ENCODE results near the gene ZCCHC17. TPM values are rescaled to one million over a fixed set of nuclear protein-coding genes. Genes with fewer than 3 reads are reported as not detected.
"Not testable (repeated sequence)": the region's sequence is repeated elsewhere in the genome, so short reads cannot be mapped to it uniquely, and the experiment has no call there.

The ZCCHC17 gene
- total RNA-seq, 2 donors from 2014 or later: 13.1 to 21.7 TPM

GRCh38 chr1:31272369-31272768, 24.5 kb upstream of the ZCCHC17 start:
- Histone ChIP-seq H3K9me3 (no peaks in the 10 kb centered on the region), H3K27me3 (replicated peaks; ENCODE audit: insufficient read depth) (no peaks in the 10 kb centered on the region), H3K4me1 (ENCODE audit: control insufficient read depth in 1 of 2, low read depth in 2 of 2) (no peaks in the 10 kb centered on the region), H3K27ac (no peak overlapping the region), H3K4me3 (no peak overlapping the region), H3K36me3 (peaks cover 31% of the 10 kb centered on the region)
- TF ChIP-seq CTCF (IDR thresholded peaks at IDR 0.05): no peak
- DNase-seq (ENCODE audit: low spot score): no peak
- no peak for ATAC-seq (ENCODE audit: insufficient number of reproducible peaks, low FRiP score, low read depth)

- Histone ChIP-seq H3K4me1 (ENCODE audit: control insufficient read depth in 1 of 2, low read depth in 2 of 2) (no peaks in the 10 kb centered on the region), H3K27ac (no peak overlapping the region), H3K36me3 (peaks cover 23% of the 10 kb centered on the region), H3K9me3 (no peaks in the 10 kb centered on the region), H3K27me3 (replicated peaks; ENCODE audit: insufficient read depth) (no peaks in the 10 kb centered on the region), H3K4me3 (no peak overlapping the region)
- DNase-seq (ENCODE audit: low spot score) (no peak), ATAC-seq (ENCODE audit: insufficient number of reproducible peaks, low FRiP score, low read depth) (no peak)
- TF ChIP-seq CTCF (IDR thresholded peaks at IDR 0.05): no peak
Measured at GRCh38 chr1:31273619-31274018, 23.2 kb upstream of the ZCCHC17 start.

- not testable (repeated sequence) for ATAC-seq (ENCODE audit: insufficient number of reproducible peaks, low FRiP score, low read depth); H3K27me3 ChIP-seq (replicated peaks; ENCODE audit: insufficient read depth); H3K4me1 ChIP-seq (ENCODE audit: control insufficient read depth in 1 of 2, low read depth in 2 of 2); H3K9me3 ChIP-seq; H3K27ac ChIP-seq; H3K4me3 ChIP-seq; DNase-seq (ENCODE audit: low spot score)
- peaks cover 21% of the 10 kb centered on the region for H3K36me3 ChIP-seq
Measured at GRCh38 chr1:31282426-31282825, 14.4 kb upstream of the ZCCHC17 start.

DNA sequence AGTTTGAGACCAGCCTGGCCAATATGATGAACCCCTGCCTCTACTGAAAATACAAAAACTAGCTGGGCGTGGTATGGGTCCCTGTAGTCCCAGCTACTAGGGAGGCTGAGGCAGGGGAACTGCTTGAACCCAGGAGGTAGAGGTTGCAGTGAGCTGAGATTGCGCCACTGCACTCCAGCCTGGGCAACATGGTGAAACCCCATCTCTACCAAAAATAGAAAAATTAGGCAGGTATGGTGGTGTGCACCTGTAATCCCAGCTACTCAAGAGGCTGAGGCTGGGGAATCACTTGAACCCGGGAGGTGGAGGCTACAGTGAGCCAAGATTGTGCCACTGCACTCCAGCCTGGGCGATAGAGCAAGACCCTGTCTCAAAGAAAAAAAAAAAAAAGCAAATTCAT, 9.0 kb upstream of the ZCCHC17 start:
- peaks cover 43% of the 10 kb centered on the region for H3K36me3 ChIP-seq
- H3K9me3 ChIP-seq; DNase-seq (ENCODE audit: low spot score); H3K27me3 ChIP-seq (replicated peaks; ENCODE audit: insufficient read depth); H3K27ac ChIP-seq; H3K4me3 ChIP-seq; ATAC-seq (ENCODE audit: insufficient number of reproducible peaks, low FRiP score, low read depth); H3K4me1 ChIP-seq (ENCODE audit: control insufficient read depth in 1 of 2, low read depth in 2 of 2): not testable (repeated sequence)

DNA sequence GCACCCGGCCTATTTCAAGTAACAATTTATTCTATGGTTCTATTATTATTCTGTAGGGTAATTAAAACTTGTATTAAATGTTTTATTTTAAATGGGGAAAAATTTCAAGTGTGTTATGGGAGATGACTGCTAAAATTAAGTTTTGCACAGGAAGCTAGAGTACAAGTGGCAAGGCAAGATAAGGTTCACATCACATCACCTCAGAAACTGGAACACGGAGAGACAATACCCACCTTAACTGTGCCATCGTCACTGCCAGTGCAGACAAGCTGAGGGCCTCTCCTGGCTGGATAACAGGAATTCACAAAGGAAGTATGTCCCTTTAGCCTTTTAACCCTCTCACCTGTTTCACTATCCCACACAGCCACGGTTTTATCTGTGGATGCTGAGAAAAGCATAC, 7.8 kb upstream of the ZCCHC17 start:
- H3K4me3 ChIP-seq: no peak overlapping the region
- H3K36me3 ChIP-seq: peaks cover 48% of the 10 kb centered on the region
- H3K9me3 ChIP-seq: no peaks in the 10 kb centered on the region
- H3K27me3 ChIP-seq (replicated peaks; ENCODE audit: insufficient read depth): no peaks in the 10 kb centered on the region
- no peak for ATAC-seq (ENCODE audit: insufficient number of reproducible peaks, low FRiP score, low read depth)
- H3K4me1 ChIP-seq (ENCODE audit: control insufficient read depth in 1 of 2, low read depth in 2 of 2): no peaks in the 10 kb centered on the region
- no peak overlapping the region for H3K27ac ChIP-seq
- no peak for DNase-seq (ENCODE audit: low spot score)
- no peak for TF ChIP-seq CTCF (IDR thresholded peaks at IDR 0.05)

DNA sequence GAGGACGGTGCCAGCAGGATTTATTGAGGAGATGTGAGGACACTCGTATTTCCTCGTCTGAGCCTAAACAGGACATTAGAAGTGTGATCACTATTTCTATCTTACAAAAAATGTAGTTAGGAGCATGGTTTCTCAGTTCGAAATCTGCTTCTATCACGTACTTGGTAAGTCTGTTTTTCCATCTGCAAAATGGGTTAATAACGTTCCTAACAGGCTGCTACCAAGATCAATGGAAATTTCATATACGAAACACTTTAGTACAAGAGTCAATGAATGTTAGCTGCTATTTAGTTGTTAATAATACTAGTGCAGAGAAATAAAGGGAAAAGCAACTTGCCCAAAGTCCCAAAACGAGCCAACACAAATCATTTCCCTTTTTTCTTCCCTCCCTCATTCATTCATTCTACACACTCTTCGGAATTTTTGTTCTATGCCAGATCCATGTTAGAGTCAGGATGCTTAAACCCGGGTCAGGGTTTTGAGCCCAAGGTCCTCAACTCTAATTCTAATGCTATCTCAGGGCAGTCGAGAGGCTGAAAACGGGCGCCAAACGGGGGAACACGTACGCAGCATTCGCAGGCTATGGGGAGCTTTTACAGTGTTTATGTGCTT, 852 bp upstream of the ZCCHC17 start:
- no peaks in the 10 kb centered on the region for H3K27me3 ChIP-seq (replicated peaks; ENCODE audit: insufficient read depth)
- no peaks in the 10 kb centered on the region for H3K9me3 ChIP-seq
- ATAC-seq (ENCODE audit: insufficient number of reproducible peaks, low FRiP score, low read depth) (no peak), DNase-seq (ENCODE audit: low spot score) (no peak)
- peaks cover 13 to 39% of the 10 kb centered on the region in 2 donors for H3K4me1 ChIP-seq (ENCODE audit: control insufficient read depth in 1 of 2, low read depth in 2 of 2)
- peak overlapping the region; percentile 63 to 79 for H3K27ac ChIP-seq
- peaks cover 20% of the 10 kb centered on the region for H3K36me3 ChIP-seq
- TF ChIP-seq CTCF (IDR thresholded peaks at IDR 0.05): no peak
- peak overlapping the region; percentile 88 for H3K4me3 ChIP-seq
